Measurements from ENCODE around the gene DCDC2C. TPM values are rescaled to one million over a fixed set of nuclear protein-coding genes. Genes with fewer than 3 reads are reported as not detected.

DCDC2C gene
- polyA plus RNA-seq, 3 donors: not detected

DNA sequence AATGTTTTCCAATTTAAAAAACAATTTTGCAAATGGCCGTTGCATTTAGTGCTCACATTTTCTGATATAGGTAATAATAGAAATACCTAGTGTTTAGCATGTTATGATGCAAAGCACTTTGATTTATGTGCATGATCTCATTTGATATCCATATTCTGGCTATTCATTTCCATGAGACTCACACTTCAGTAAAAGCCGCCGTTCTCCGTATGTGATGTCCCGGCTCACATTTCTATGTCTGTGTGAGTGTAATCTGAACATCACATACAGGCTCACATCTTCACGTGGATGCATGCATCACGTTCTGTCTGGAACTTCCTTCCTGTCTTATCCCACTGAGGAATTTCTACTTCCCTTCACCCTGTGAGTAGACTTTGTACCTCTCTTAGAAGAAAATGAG, 45.8 kb downstream of the DCDC2C start:
- Histone ChIP-seq H3K4me3 (replicated peaks in 1 of 3; ENCODE audit: low read depth in 2 of 3, low read length in 3 of 3) (no peak overlapping the region), H3K79me2 (ENCODE audit: insufficient read depth, low read length) (no peaks in the 10 kb centered on the region), H3K9me3 (replicated peaks in 1 of 2; ENCODE audit: control insufficient read depth in 1 of 2, insufficient read depth in 1 of 2, low read length in 2 of 2) (no peaks in the 10 kb centered on the region), H3K4me1 (ENCODE audit: control insufficient read depth in 1 of 2, insufficient read depth in 2 of 2, low read length in 2 of 2) (no peaks in the 10 kb centered on the region), H3K9ac (ENCODE audit: insufficient read depth, low read length, poor library complexity, severe bottlenecking) (no peak overlapping the region), H3K4me2 (replicated peaks; ENCODE audit: extremely low read depth, low read length, poor library complexity, severe bottlenecking) (no peak overlapping the region), H3K27ac (ENCODE audit: low read depth in 1 of 2, low read length in 2 of 2) (no peak overlapping the region), H3K36me3 (replicated peaks in 1 of 2; ENCODE audit: control insufficient read depth in 1 of 2, insufficient read depth in 2 of 2, low read length in 2 of 2) (no peaks in the 10 kb centered on the region), H2AFZ (ENCODE audit: insufficient read depth, low read depth, low read length, poor library complexity, severe bottlenecking) (no peak overlapping the region), H3K27me3 (ENCODE audit: control insufficient read depth in 2 of 2, insufficient read depth in 2 of 2, low read length in 2 of 2) (no peaks in the 10 kb centered on the region), H4K20me1 (ENCODE audit: insufficient read depth, low read length) (no peaks in the 10 kb centered on the region)
- Mint-ChIP-seq H3K27me3 (ENCODE audit: low read depth in 3 of 3) (peaks cover 7 to 8% (median 7%) of the 10 kb centered on the region in 3 donors), H3K36me3 (no peaks in the 10 kb centered on the region), H3K9me3 (no peaks in the 10 kb centered on the region), H3K27ac (no peak overlapping the region), H3K4me3 (no peak overlapping the region), H3K4me1 (no peaks in the 10 kb centered on the region)
- DNase-seq: no peak
- intact Hi-C loops (cut with micrococcal nuclease): no loop called here
- TF ChIP-seq, protein P1, sequence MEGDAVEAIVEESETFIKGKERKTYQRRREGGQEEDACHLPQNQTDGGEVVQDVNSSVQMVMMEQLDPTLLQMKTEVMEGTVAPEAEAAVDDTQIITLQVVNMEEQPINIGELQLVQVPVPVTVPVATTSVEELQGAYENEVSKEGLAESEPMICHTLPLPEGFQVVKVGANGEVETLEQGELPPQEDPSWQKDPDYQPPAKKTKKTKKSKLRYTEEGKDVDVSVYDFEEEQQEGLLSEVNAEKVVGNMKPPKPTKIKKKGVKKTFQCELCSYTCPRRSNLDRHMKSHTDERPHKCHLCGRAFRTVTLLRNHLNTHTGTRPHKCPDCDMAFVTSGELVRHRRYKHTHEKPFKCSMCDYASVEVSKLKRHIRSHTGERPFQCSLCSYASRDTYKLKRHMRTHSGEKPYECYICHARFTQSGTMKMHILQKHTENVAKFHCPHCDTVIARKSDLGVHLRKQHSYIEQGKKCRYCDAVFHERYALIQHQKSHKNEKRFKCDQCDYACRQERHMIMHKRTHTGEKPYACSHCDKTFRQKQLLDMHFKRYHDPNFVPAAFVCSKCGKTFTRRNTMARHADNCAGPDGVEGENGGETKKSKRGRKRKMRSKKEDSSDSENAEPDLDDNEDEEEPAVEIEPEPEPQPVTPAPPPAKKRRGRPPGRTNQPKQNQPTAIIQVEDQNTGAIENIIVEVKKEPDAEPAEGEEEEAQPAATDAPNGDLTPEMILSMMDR (IDR thresholded peaks at IDR 0.05): no peak
- WGBS (ENCODE audit: insufficient coverage): no CpG with 5 or more reads among the region's 7 CpGs

DNA sequence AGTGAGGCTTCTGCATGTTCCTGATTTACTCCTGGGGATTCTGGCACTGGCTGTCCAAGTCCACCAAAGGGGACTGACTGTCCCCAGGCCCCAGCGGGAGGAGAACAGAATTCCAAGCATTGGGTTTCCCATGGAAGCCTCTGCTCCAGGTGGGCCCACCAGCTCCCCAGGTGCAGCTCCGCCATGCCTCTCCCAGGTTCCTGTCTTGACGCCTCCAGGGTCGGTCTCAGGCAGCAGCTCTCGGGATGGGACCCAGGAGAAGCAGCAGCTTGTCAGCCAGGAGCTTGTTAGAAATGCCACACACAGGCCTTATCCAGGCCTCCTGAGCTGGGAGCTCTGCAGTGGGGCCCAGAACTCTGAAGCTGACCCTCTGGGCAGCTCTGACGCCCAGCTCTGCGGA, 47.9 kb downstream of the DCDC2C start:
- WGBS (ENCODE audit: insufficient coverage): 72% methylated on average over 7 of the region's 7 CpGs
- H3K4me2 ChIP-seq (replicated peaks; ENCODE audit: extremely low read depth, low read length, poor library complexity, severe bottlenecking): no peak overlapping the region

More for the DNA sequence above, 47.9 kb downstream of the DCDC2C start:
- Histone ChIP-seq H3K27me3 (ENCODE audit: control insufficient read depth in 2 of 2, insufficient read depth in 2 of 2, low read length in 2 of 2) (no peaks in the 10 kb centered on the region), H4K20me1 (ENCODE audit: insufficient read depth, low read length) (no peaks in the 10 kb centered on the region), H3K79me2 (ENCODE audit: insufficient read depth, low read length) (no peaks in the 10 kb centered on the region), H3K4me3 (replicated peaks in 1 of 3; ENCODE audit: low read depth in 2 of 3, low read length in 3 of 3) (no peak overlapping the region), H2AFZ (ENCODE audit: insufficient read depth, low read depth, low read length, poor library complexity, severe bottlenecking) (no peak overlapping the region), H3K4me1 (ENCODE audit: control insufficient read depth in 1 of 2, insufficient read depth in 2 of 2, low read length in 2 of 2) (no peaks in the 10 kb centered on the region), H3K9ac (ENCODE audit: insufficient read depth, low read length, poor library complexity, severe bottlenecking) (no peak overlapping the region), H3K36me3 (replicated peaks in 1 of 2; ENCODE audit: control insufficient read depth in 1 of 2, insufficient read depth in 2 of 2, low read length in 2 of 2) (no peaks in the 10 kb centered on the region), H3K9me3 (replicated peaks in 1 of 2; ENCODE audit: control insufficient read depth in 1 of 2, insufficient read depth in 1 of 2, low read length in 2 of 2) (no peaks in the 10 kb centered on the region), H3K27ac (ENCODE audit: low read depth in 1 of 2, low read length in 2 of 2) (no peak overlapping the region)
- H3K36me3 Mint-ChIP-seq: no peaks in the 10 kb centered on the region
- DNase-seq: no peak
- intact Hi-C loops (cut with micrococcal nuclease): no loop called here
- H3K27me3 Mint-ChIP-seq (ENCODE audit: low read depth in 3 of 3): peaks cover 4 to 7% (median 6%) of the 10 kb centered on the region in 3 donors
- no peak overlapping the region for H3K27ac Mint-ChIP-seq
- TF ChIP-seq, protein P1 (IDR thresholded peaks at IDR 0.05): no peak
- H3K4me1 Mint-ChIP-seq: no peaks in the 10 kb centered on the region
- no peak overlapping the region for H3K4me3 Mint-ChIP-seq
- no peaks in the 10 kb centered on the region for H3K9me3 Mint-ChIP-seq

All from CD14-positive monocyte (primary cell).